T-helper 22 cell (primary cell): ENCODE measurements around the gene ZNF165.
"Not testable (repeated sequence)": the region's sequence is repeated elsewhere in the genome, so short reads cannot be mapped to it uniquely, and the experiment has no call there.

ENCODE experiments used
- DNase-seq: peaks from one replicate; pipeline ENCODE4 v3.0.0-alpha.2; 2020; ENCODE audit warnings: low read depth

ZNF165 gene

DNA sequence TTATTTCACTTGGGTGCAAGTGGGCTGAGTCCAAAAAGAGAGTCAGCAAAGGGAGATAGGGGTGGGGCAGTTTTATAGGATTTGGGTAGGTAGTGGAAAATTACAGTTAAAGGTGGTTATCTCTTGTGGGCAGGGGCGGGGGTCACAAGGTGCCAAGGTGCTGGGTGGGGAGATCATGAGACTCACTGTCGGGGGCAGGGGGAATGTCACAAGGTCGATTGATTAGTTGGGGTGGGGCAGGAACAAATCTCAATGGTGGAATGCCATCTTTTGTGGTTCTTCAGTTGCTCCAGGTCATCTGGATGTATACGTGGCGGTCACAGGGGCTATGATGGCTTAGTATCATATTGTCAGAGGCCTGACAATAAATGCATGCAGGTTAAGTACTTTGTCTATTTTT lies 41.9 kb downstream of the ZNF165 start:
- not testable (repeated sequence) for DNase-seq

DNA sequence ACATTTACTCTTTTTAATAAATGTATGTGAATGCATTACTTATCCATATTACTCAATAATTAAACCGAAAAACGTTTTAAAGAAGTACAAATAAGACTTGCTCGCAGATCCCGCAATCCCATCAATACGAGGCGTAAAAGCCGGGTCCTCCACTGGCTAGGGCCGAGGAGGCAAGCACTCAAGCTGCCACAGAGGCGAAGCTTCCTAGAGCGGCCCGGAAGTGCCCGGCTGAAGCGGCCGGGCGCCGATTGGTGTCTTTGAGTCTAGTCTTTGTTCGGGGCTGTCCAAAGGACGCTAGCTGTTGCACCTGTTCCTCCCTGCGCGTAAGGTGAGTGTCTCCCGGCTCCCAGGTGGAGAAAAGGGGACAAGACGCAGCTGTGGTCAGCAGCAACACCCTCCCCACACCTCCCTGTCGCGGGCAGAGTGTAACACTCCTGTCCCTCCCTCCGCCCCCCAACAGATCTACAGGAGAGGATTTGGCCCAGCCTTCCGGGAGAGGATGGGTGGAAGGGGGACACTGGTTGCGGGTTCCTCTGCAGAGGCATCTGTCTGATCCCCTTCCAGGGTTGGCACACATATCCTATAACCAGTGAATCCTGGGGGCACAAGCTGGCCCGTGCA lies 44.1 kb downstream of the ZNF165 start, which contains the start of gene ZSCAN16:
TSS of gene ZSCAN16 (plus strand) at position 260 of the 621 bp plus-strand sequence. CDS start 835 bp downstream, outside the sequence.
- peak; percentile 53 for DNase-seq

DNA sequence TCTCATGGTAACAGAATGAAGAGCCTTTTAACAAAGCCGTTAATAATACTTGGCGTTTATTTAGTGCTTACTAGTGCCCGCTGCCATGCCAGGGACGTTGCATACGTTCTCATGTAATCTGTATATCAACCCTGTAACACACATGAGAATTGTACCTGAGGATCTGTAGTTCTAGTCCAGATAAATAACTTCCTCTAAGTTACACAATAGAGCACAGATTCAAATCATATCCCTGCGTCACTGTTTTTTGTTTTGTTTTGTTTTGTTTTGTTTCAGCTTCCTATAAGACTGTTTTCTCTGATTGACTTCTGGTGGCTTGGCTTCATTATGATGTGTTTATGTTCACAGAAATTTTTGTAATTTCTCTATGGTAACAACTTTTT lies 44.6 kb downstream of the ZNF165 start:
- no peak for DNase-seq

DNA sequence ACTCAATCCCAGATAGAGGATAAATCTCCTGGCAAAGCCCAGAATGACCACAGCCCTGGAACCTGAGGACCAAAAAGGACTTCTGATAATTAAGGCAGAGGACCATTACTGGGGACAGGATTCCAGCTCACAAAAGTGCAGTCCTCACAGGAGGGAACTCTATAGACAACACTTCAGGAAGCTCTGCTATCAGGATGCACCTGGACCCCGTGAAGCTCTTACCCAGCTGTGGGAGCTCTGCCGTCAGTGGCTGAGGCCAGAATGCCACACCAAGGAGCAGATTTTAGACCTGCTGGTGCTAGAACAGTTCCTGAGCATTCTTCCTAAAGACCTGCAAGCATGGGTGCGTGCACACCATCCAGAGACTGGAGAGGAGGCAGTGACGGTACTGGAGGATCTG lies 45.0 kb downstream of the ZNF165 start:
- DNase-seq = no peak

DNA sequence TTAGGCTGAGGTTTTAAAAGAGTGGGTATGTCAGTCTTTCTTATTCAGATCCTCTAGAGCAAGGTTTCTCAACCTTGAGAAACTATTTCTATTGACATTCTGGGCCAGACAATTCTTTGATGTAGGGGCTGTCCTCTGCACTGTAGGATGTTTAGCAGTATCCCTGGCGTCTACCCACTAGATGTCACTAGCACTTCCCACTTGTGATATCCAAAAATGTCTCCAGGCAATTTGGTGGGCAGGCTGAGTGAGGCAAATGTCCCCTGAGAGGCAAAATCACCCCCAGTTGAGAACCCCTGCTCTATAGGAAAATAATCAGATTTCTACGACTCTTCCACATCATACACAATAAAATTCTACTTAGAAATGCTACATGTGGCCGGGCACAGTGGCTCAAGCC lies 53.6 kb downstream of the ZNF165 start:
- no peak for DNase-seq

DNA sequence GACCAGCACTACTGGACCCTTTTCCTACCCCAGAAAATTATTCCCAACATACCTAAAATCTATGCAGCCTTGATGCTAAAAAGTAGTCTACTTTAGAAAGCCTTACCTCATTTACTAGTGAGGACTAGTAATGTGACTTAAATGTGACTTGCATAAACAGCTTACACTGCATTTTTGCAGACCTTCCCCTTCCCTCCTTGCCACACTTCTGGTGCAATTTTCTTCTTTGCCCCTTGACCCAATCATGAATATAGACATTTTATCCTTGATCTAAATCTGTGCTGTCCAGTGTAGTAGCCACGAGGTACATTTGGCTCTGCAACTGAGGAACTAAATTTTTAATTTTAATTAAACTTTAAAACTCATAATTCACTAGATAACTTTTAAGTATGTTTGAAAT lies 54.3 kb downstream of the ZNF165 start:
- no peak for DNase-seq

DNA sequence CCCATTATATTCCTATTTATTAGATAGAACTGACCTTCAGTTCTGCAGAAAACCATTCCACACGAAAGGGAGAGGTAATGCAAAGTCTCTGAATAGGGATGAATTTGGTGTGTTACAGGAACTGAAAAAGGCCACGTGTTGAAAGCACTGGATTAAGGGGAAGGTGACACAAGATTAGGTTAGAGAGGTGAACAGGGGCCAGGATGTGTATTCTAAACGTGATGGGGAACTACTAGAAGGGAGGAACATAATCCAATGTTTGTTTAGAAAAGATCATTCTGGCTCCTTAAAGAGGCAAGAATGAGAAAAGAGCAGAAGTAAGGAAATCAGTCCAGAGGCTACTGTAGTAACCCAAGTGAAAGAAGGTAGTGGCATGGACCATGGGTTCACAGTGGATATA lies 55.0 kb downstream of the ZNF165 start:
- no peak for DNase-seq

DNA sequence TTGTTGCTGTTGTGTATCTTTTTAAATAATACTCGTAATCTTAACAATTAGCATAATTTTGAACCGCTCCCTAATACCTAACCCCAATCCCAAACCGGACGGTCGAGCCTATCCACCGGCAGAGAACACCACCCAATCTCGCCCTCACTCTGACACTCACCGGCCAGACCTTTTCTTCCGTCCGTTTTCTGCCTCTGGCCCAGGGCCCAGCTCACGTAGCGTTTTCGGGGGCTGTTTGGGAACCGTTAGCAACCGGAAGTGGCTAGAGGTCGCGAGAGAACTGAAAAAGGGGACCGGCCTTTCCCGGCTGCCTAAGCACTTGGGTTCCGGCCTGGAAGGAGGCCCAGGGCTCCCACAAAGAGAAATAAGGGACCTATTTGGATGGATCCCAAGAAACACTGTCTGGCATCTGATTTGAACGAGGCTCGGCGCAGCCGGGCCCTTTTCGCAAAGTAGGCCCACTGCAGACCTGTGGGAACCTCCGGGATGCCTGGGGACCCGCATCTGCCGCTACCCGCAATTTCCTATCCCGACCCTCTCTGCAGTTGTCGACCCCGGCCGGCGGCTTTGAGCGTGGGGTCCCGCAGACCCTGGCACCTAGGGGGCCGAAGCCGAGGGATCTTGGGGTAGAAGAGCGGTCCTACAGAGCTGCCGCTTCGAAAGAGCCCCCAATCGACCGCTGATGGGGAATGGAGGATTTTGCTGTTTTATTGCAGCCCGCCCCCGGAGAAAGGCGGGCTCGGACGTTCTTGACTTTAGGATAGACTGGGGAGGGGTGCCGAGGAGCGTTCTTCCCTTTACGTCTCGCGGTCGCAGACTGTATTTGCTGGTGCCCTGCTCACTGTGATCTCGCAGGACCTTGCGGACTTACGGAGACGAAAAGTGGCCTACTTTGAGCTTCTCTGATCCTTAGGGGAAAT lies 56.5 kb downstream of the ZNF165 start:
- peak; percentile 43 for DNase-seq

DNA sequence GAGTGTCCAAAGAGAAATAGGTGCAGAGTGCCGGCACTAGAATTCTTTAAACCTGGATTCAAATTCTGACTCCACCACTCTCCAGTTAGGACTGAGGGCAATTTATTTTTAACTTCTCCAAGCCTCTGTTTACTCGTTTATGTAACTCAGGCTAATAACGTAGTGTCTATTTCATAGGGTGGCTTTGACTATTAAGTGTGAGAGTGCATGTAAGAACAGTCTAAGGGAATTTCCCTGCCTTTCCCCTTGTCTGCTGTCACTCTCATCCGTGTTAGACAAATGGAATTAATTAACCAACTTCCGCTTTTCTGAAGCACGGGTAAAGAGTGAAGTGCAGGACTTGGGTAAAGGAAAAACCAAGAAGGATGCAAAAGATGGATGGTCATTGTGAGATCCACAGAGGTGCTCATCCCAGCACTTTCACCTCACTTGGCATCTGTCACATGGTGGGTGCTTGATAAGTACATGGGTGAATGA lies 57.2 kb downstream of the ZNF165 start:
- peak; percentile 24 for DNase-seq
